ENCODE results near the gene KCTD6.

DNA sequence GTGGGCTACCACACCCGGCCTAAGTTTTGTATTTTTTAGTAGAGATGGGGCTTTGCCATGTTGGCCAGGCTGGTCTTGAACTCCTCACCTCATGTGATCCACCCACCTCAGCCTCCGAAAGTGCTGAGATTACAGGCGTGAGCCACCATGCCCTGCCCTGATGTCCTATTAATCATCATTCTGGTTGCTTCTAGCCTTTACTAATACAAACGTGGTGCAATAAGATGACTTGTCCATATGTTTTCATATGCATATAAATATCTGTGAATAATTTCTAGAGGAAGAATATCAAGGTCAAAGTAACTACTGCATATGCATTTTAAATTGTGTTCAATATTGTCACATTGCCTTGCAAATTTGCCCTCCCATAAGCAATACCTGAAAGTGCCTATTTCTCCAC is 32.7 kb upstream of the KCTD6 start:
- TF ChIP-seq, protein P1, sequence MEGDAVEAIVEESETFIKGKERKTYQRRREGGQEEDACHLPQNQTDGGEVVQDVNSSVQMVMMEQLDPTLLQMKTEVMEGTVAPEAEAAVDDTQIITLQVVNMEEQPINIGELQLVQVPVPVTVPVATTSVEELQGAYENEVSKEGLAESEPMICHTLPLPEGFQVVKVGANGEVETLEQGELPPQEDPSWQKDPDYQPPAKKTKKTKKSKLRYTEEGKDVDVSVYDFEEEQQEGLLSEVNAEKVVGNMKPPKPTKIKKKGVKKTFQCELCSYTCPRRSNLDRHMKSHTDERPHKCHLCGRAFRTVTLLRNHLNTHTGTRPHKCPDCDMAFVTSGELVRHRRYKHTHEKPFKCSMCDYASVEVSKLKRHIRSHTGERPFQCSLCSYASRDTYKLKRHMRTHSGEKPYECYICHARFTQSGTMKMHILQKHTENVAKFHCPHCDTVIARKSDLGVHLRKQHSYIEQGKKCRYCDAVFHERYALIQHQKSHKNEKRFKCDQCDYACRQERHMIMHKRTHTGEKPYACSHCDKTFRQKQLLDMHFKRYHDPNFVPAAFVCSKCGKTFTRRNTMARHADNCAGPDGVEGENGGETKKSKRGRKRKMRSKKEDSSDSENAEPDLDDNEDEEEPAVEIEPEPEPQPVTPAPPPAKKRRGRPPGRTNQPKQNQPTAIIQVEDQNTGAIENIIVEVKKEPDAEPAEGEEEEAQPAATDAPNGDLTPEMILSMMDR (IDR thresholded peaks at IDR 0.05) = no peak
- no peak for TF ChIP-seq POLR2AphosphoS5 (IDR thresholded peaks at IDR 0.05)
